SW480 (cell line): ENCODE results near the gene RHOT1.
A peak's percentile ranks its signal among the peaks of the same experiment; 100 is the strongest.
"Not testable (repeated sequence)": the region's sequence is repeated elsewhere in the genome, so short reads cannot be mapped to it uniquely, and the experiment has no call there.

Experiments
- DNase-seq: peaks from one replicate; pipeline ENCODE4 v3.0.0-alpha.2; 2016; ENCODE audit warnings: low spot score

Gene RHOT1

GRCh38 chr17:32142038-32142856 lies at the start of gene RHOT1:
Gene RHOT1, plus strand, starts transcription at chr17:32142502. Its CDS starts 191 bp downstream, at chr17:32142693.
- peak; percentile 89 for DNase-seq

GRCh38 chr17:32099686-32100085 lies 42.6 kb upstream of the RHOT1 start:
- DNase-seq: no peak

GRCh38 chr17:32100323-32100722 lies 42.0 kb upstream of the RHOT1 start:
- DNase-seq: not testable (repeated sequence)

- DNase-seq: no peak
Observed at GRCh38 chr17:32100971-32101631, 41.2 kb upstream of the RHOT1 start.

- no peak for DNase-seq
Observed at GRCh38 chr17:32102172-32102571, 40.1 kb upstream of the RHOT1 start.

GRCh38 chr17:32102646-32103186 lies 39.6 kb upstream of the RHOT1 start:
- DNase-seq: no peak

- no peak for DNase-seq
Observed at GRCh38 chr17:32103476-32104113, 38.7 kb upstream of the RHOT1 start.

- no peak for DNase-seq
Observed at GRCh38 chr17:32104158-32104557, 38.1 kb upstream of the RHOT1 start.

GRCh38 chr17:32106471-32106981 lies 35.8 kb upstream of the RHOT1 start:
- not testable (repeated sequence) for DNase-seq

GRCh38 chr17:32107194-32107593 lies 35.1 kb upstream of the RHOT1 start:
- not testable (repeated sequence) for DNase-seq

GRCh38 chr17:32110596-32110995 lies 31.7 kb upstream of the RHOT1 start:
- no peak for DNase-seq

GRCh38 chr17:32111141-32111771 lies 31.0 kb upstream of the RHOT1 start:
- DNase-seq: no peak

- no peak for DNase-seq
Observed at GRCh38 chr17:32112416-32112815, 29.9 kb upstream of the RHOT1 start.

- no peak for DNase-seq
Observed at GRCh38 chr17:32114536-32114935, 27.8 kb upstream of the RHOT1 start.

- DNase-seq: not testable (repeated sequence)
Observed at GRCh38 chr17:32115546-32115945, 26.8 kb upstream of the RHOT1 start.

GRCh38 chr17:32116937-32117336 lies 25.4 kb upstream of the RHOT1 start:
- no peak for DNase-seq

- DNase-seq: no peak
Observed at GRCh38 chr17:32117399-32117798, 24.9 kb upstream of the RHOT1 start.

GRCh38 chr17:32118088-32118487 lies 24.2 kb upstream of the RHOT1 start:
- not testable (repeated sequence) for DNase-seq

GRCh38 chr17:32118835-32119234 lies 23.5 kb upstream of the RHOT1 start:
- DNase-seq: no peak

GRCh38 chr17:32120141-32120540 lies 22.2 kb upstream of the RHOT1 start:
- DNase-seq: no peak

GRCh38 chr17:32120716-32121115 lies 21.6 kb upstream of the RHOT1 start:
- DNase-seq: no peak

- DNase-seq: no peak
Observed at GRCh38 chr17:32123782-32124181, 18.5 kb upstream of the RHOT1 start.
